ENCODE results near the gene DNAJC2.
"Not testable (repeated sequence)": the region's sequence is repeated elsewhere in the genome, so short reads cannot be mapped to it uniquely, and the experiment has no call there.

Gene DNAJC2

DNA sequence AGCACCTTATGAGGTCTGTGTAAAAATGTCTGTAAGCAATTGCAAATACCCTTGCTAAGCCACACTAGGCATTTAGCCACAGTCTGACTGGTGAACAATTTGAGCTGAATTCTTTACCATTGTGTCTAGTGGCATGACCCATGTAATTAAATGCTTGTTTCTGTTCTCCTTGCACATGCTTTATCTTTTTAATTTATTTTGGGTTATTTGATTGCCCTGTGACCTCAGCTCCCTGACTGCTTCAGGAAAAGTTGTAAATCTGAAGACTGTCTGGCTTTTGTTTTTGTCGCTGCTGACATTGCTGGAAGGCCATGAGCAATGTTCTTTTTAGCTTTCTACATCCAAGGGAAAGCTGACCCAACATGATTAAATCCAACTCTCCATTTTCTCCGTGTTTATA lies 78.3 kb downstream of the DNAJC2 start:
- not testable (repeated sequence) for DNase-seq (ENCODE audit: low read depth)

GRCh38 chr7:103264054-103264453 lies 80.5 kb downstream of the DNAJC2 start:
- not testable (repeated sequence) for DNase-seq (ENCODE audit: low read depth)

Data from EH (cell line).